GM21367 (cell line): ENCODE measurements around the gene JMJD7.

Experiments used
- ATAC-seq: cut with Tn5 transposase; IDR thresholded peaks from one replicate; pipeline ENCODE4 v1.9.1; 2021; ENCODE audit not compliant: unreplicated experiment

The JMJD7 gene

GRCh38 chr15:41881920-41882688, 54.2 kb downstream of the JMJD7 start:
- no peak for ATAC-seq

GRCh38 chr15:41882689-41883483, 55.0 kb downstream of the JMJD7 start:
- no peak for ATAC-seq

- no peak for ATAC-seq
Observed at GRCh38 chr15:41883484-41883825, 55.6 kb downstream of the JMJD7 start.

- no peak for ATAC-seq
Observed at GRCh38 chr15:41884458-41884857, 56.6 kb downstream of the JMJD7 start.

GRCh38 chr15:41885321-41885720, 57.4 kb downstream of the JMJD7 start:
- no peak for ATAC-seq

GRCh38 chr15:41885841-41886240, 57.9 kb downstream of the JMJD7 start:
- ATAC-seq, result no peak

GRCh38 chr15:41886741-41887140, 58.8 kb downstream of the JMJD7 start:
- no peak for ATAC-seq

- ATAC-seq, result no peak
Observed at GRCh38 chr15:41887161-41887560, 59.3 kb downstream of the JMJD7 start.
